BJ (cell line): ENCODE results near the gene ATP2A1. TPM values are rescaled to one million over a fixed set of nuclear protein-coding genes. Genes with fewer than 3 reads are reported as not detected.

ENCODE experiments used
- CTCF ChIA-PET: fragments of 350-600 bp; formaldehyde crosslinking; extraction: SDS; loops from one replicate; lab custom pipeline; 2021; ENCODE audit warnings: antibody characterized with exemption, inconsistent platforms; lab: Yijun Ruan, JAX
- POLR2A ChIA-PET: fragments of 300-600 bp; sonication (Branson Sonifier 250); formaldehyde crosslinking; extraction: SDS; loops from one replicate; lab custom pipeline; 2021; ENCODE audit warnings: antibody characterized with exemption; lab: Charles Lee
- DNase-seq: peaks from one replicate; pipeline ENCODE4 v3.0.0-alpha.2; 2011; ENCODE audit warnings: low read depth
- H3K27me3 ChIP-seq: 2 replicates; pipeline ENCODE4 v1.6.0; 2011; ENCODE audit warnings: low read length; ENCODE audit not compliant: control insufficient read depth, insufficient read depth
- H3K36me3 ChIP-seq: 2 replicates; pipeline ENCODE4 v1.5.1; 2011; ENCODE audit warnings: low read length; ENCODE audit not compliant: control insufficient read depth, insufficient read depth
- H3K4me3 ChIP-seq: 2 replicates; pipeline ENCODE4 v1.5.1; 2011; ENCODE audit warnings: low read depth, mild to moderate bottlenecking, control low read depth, low read length
- CTCF ChIP-seq: IDR thresholded peaks from 2 replicates; pipeline ENCODE4 v1.5.1; 2011; ENCODE audit warnings: low read depth, mild to moderate bottlenecking, control low read depth, inconsistent platforms, low read length, moderate library complexity; ENCODE audit not compliant: insufficient read depth
- polyA minus RNA-seq: library from RNA; depleted of rRNA, polyadenylated mRNA; stranded (reverse); fragments of >200 nt; gene quantifications from 2 replicates; pipeline ENCODE4 v1.2.3, GENCODE V29; 2011; rRNA and poly(A)+ RNA removed
- polyA plus RNA-seq: library from polyadenylated mRNA; depleted of rRNA; stranded (reverse); fragments of >200 nt; gene quantifications from 2 replicates; pipeline ENCODE4 v1.2.3, GENCODE V29; 2011; rRNA removed

Gene ATP2A1
- polyA plus RNA-seq (0.38 and 0.44 TPM in 2 replicates), polyA minus RNA-seq (0.10 and 0.62 TPM in 2 replicates)

GRCh38 chr16:28878083-28878926, at the start of gene ATP2A1:
Gene ATP2A1 (plus strand): TSS chr16:28878488. CDS start chr16:28878672, 184 bp downstream.
- H3K4me3 ChIP-seq: peak within 1 kb of the TSS; percentile 60
- H3K36me3 ChIP-seq: peaks cover under 1% of the 10 kb centered on the region; the same call in 1 of the 2 replicates
- H3K27me3 ChIP-seq: no peaks in the 10 kb centered on the region
- POLR2A ChIA-PET: no interaction called here
- no peak for TF ChIP-seq CTCF
- CTCF ChIA-PET: interaction anchor here (0.9 to 1.0 kb wide), 2 partner anchors 13 to 67 kb away, joined by 5 read pairs; no protein-coding TSS in a partner anchor
- DNase-seq: no peak

GRCh38 chr16:28829747-28830146, 48.5 kb upstream of the ATP2A1 start:
- no peak for TF ChIP-seq CTCF
- Histone ChIP-seq H3K36me3 (peaks cover 53% of the 10 kb centered on the region), H3K27me3 (no peaks in the 10 kb centered on the region), H3K4me3 (no peak overlapping the region)
- ChIA-PET POLR2A (no interaction called here), CTCF (interaction anchor here (1.5 kb wide), 1 partner anchor 16 kb away, joined by 5 read pairs; the partner anchor contains the start of gene TUFM)
- no peak for DNase-seq

GRCh38 chr16:28830531-28830930, 47.8 kb upstream of the ATP2A1 start:
- TF ChIP-seq CTCF: no peak
- Histone ChIP-seq H3K36me3 (peaks cover 59% of the 10 kb centered on the region), H3K4me3 (no peak overlapping the region), H3K27me3 (no peaks in the 10 kb centered on the region)
- DNase-seq: no peak
- POLR2A ChIA-PET: no interaction called here
- CTCF ChIA-PET: no interaction called here

GRCh38 chr16:28834349-28834748, 43.9 kb upstream of the ATP2A1 start:
- Histone ChIP-seq H3K27me3 (no peaks in the 10 kb centered on the region), H3K36me3 (peaks cover 64% of the 10 kb centered on the region), H3K4me3 (no peak overlapping the region)
- no peak for TF ChIP-seq CTCF
- DNase-seq: no peak
- POLR2A ChIA-PET: no interaction called here
- CTCF ChIA-PET: no interaction called here
